ENCODE results near the gene GRID2. TPM values are rescaled to one million over a fixed set of nuclear protein-coding genes. Genes with fewer than 3 reads are reported as not detected.

GRID2 gene
- total and polyA plus RNA-seq, 2 of the 4 experiments (the other 2 are of a cell fraction), result under 0.01 TPM; not detected in 1

DNA sequence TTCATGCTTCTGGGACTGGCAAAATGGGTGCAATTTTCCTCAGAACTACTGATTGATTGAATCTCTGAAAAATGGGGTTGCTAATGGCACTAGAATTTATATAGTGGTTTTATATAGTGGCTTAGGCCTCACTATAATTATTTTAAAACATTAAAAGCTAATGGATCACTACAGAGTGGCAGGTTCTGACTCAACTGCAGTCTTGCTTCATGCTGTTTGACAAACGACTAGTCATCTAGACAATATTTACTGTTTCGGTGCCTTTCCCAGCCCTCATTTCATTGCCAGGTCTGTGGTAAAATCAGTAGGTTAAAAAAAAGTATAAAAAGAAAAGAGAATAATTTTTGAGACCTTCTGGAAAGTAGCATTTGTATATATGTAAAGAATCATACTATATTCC lies 1172.0 kb downstream of the GRID2 start:
- H3K27me3 ChIP-seq (ENCODE audit: control insufficient read depth, insufficient read depth, low read length), result no peaks in the 10 kb centered on the region
- H3K4me1 ChIP-seq (ENCODE audit: control insufficient read depth, insufficient read depth, low read length), result no peaks in the 10 kb centered on the region
- H3K36me3 ChIP-seq (ENCODE audit: control insufficient read depth, insufficient read depth, low read length), result no peaks in the 10 kb centered on the region
- intact Hi-C loops (cut with micrococcal nuclease), result no loop called here
- H3K4me3 ChIP-seq (ENCODE audit: insufficient read depth, low read depth, low read length), result no peak overlapping the region
- no peak overlapping the region for H3K4ac ChIP-seq (ENCODE audit: low read depth, low read length)
- no peak overlapping the region for H2BK120ac ChIP-seq (ENCODE audit: low read depth, low read length)
- H2BK5ac ChIP-seq (ENCODE audit: low read depth, low read length, poor library complexity, severe bottlenecking), result no peak overlapping the region
- POLR2A ChIA-PET (ENCODE audit: unreplicated experiment), result no interaction called here
- H3K9ac ChIP-seq (ENCODE audit: low read depth, low read length), result no peak overlapping the region
- CTCF ChIA-PET, result no interaction called here
- no TSS peak for BruUV-seq (replicated peaks)
- H2AK9ac ChIP-seq (replicated peaks; ENCODE audit: low read depth, low read length, poor library complexity), result no peak overlapping the region
- no CpG with 5 or more reads among the region's 2 CpGs for WGBS, 2 experiments (ENCODE audit: extremely low coverage in 2 of 2, insufficient read length in 1 of 2)
- no peak overlapping the region for H3K4me2 ChIP-seq (ENCODE audit: low read depth, low read length)
- H4K91ac ChIP-seq (ENCODE audit: insufficient read depth, low read depth, low read length), result no peak overlapping the region
- no peak overlapping the region for H3K23ac ChIP-seq (ENCODE audit: low read depth, low read length)
- no peak overlapping the region for H2BK15ac ChIP-seq (ENCODE audit: low read depth, low read length)
- H3K79me1 ChIP-seq (ENCODE audit: low read depth in 1 of 2, low read length in 2 of 2), result no peaks in the 10 kb centered on the region
- H4K8ac ChIP-seq (ENCODE audit: low read depth in 2 of 2, low read length in 2 of 2), result no peak overlapping the region
- no peak overlapping the region for H3K18ac ChIP-seq (ENCODE audit: low read depth, low read length)
- H4K20me1 ChIP-seq (ENCODE audit: insufficient read depth, low read length), result no peaks in the 10 kb centered on the region
- no peaks in the 10 kb centered on the region for H3K9me1 ChIP-seq (ENCODE audit: insufficient read depth, low read length)
- H2BK20ac ChIP-seq (ENCODE audit: low read depth, low read length), result no peak overlapping the region
- in situ Hi-C loops (cut with MboI; ENCODE audit: low sequenced_read_pairs), result no loop called here
- DNase-seq, result no peak
- no peak overlapping the region for H4K5ac ChIP-seq (ENCODE audit: low read depth, low read length)
- H3K9me3 ChIP-seq (ENCODE audit: control insufficient read depth, insufficient read depth, low read length), result no peaks in the 10 kb centered on the region
- H3K27ac ChIP-seq (ENCODE audit: insufficient read depth, low read length), result no peak overlapping the region
- dilution Hi-C loops (cut with HindIII; ENCODE audit: low sequenced_read_pairs, unreplicated experiment), result no loop called here
- no peak overlapping the region for H2AK5ac ChIP-seq (ENCODE audit: low read depth, low read length)
- no peak overlapping the region for H3K56ac ChIP-seq (ENCODE audit: extremely low read depth, insufficient read depth, low read length)
- H3K14ac ChIP-seq (replicated peaks; ENCODE audit: low read depth, low read length), result no peak overlapping the region
- no peak overlapping the region for H2AFZ ChIP-seq (replicated peaks; ENCODE audit: low read length, poor library complexity)
- no peak for ATAC-seq (ENCODE audit: low read depth)
- TF ChIP-seq POLR2A (IDR thresholded peaks at IDR 0.05; ENCODE audit: low read depth, low read length), result no peak
